Measurements from ENCODE around the gene EIF5AL1.

GRCh38 chr10:79552143-79552542 lies 39.8 kb downstream of the EIF5AL1 start:
- TF ChIP-seq POLR2AphosphoS5 (IDR thresholded peaks at IDR 0.05; ENCODE audit: borderline replicate concordance, low read depth, low read length) (no peak), EZH2 (IDR thresholded peaks at IDR 0.05) (no peak)

Data from SK-N-MC (cell line).